ENCODE measurements around the gene CALM3.

The CALM3 gene

GRCh38 chr19:46637224-46637623, 36.1 kb downstream of the CALM3 start:
- DNase-seq (ENCODE audit: low read depth) = no peak

- no peak for DNase-seq (ENCODE audit: low read depth)
Observed at GRCh38 chr19:46639358-46640182, 38.4 kb downstream of the CALM3 start.

GRCh38 chr19:46640656-46641055, 39.5 kb downstream of the CALM3 start:
- no peak for DNase-seq (ENCODE audit: low read depth)

- DNase-seq (ENCODE audit: low read depth) = no peak
Observed at GRCh38 chr19:46644720-46645119, 43.6 kb downstream of the CALM3 start.

GRCh38 chr19:46646402-46646801, 45.3 kb downstream of the CALM3 start:
- DNase-seq (ENCODE audit: low read depth) = no peak

- DNase-seq (ENCODE audit: low read depth) = no peak
Observed at GRCh38 chr19:46648060-46648960, 47.2 kb downstream of the CALM3 start.

- DNase-seq (ENCODE audit: low read depth) = no peak
Observed at GRCh38 chr19:46648961-46649960, 48.1 kb downstream of the CALM3 start.

- no peak for DNase-seq (ENCODE audit: low read depth)
Observed at GRCh38 chr19:46650445-46650844, 49.3 kb downstream of the CALM3 start.

GRCh38 chr19:46654621-46655152, 53.6 kb downstream of the CALM3 start:
- no peak for DNase-seq (ENCODE audit: low read depth)

GRCh38 chr19:46656541-46656940, 55.4 kb downstream of the CALM3 start:
- no peak for DNase-seq (ENCODE audit: low read depth)

GRCh38 chr19:46659151-46660007, 58.2 kb downstream of the CALM3 start:
- no peak for DNase-seq (ENCODE audit: low read depth)

- DNase-seq (ENCODE audit: low read depth) = no peak
Observed at GRCh38 chr19:46660008-46660517, 58.9 kb downstream of the CALM3 start.
